ENCODE data around the gene OASL. TPM values are rescaled to one million over a fixed set of nuclear protein-coding genes. Genes with fewer than 3 reads are reported as not detected.

The OASL gene
- total and polyA plus RNA-seq, 10 of the 15 experiments (the other 5 are each of a cell fraction or from before 2014, with no cell fraction given), result 2.3 to 9.1 (median 2.7) TPM

DNA sequence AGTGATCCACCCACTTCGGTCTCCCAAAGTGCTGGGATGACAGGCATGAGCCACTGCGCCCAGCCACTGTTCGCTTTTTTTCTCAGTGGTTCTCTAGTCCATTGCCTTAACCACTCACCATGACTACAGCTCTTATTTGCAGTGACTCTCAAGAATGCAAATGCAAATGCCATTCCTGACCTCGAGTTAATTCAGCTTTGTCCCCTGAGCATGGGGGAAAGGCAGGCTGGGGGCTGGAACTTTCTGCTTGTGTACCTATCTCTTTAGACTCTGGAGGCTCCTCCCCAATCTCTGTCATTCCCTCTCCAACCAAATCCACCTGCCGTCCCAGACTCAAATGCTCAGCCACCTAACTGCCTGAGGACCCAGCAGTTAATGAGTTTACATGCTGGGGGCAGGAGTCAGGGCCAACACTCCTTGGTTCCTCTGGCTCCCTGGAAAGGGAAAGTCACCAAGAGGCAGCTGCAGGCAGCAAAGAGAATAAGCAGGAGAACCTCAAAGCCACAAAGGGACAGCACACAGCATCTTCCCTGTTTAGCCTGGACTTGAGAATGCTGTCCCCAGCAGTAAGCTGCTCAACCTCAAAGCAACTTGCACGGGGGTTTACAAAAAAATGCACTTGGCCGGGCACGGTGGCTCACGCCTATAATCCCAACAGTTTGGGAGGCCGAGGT is 66.0 kb downstream of the OASL start:
- Histone ChIP-seq H2AFZ (ENCODE audit: control insufficient read depth, low read depth, low read length) (no peak overlapping the region), H3K27me3 (replicated peaks in 1 of 2; ENCODE audit: control insufficient read depth in 2 of 2, insufficient read depth in 2 of 2, low read length in 1 of 2) (no peaks in the 10 kb centered on the region), H3K9me3 (replicated peaks; ENCODE audit: control insufficient read depth, insufficient read depth, low read length) (no peaks in the 10 kb centered on the region), H3K9ac (ENCODE audit: control insufficient read depth, insufficient read depth, low read length) (no peak overlapping the region), H3K4me3 (no peak overlapping the region), H3K4me2 (ENCODE audit: control insufficient read depth, insufficient read depth) (no peak overlapping the region), H3K36me3 (ENCODE audit: control insufficient read depth in 2 of 2, insufficient read depth in 2 of 2, low read length in 1 of 2) (no peaks in the 10 kb centered on the region), H3K27ac (ENCODE audit: control insufficient read depth, insufficient read depth) (no peak overlapping the region), H3K79me2 (ENCODE audit: control insufficient read depth, insufficient read depth, low read length) (no peaks in the 10 kb centered on the region), H4K20me1 (ENCODE audit: control insufficient read depth, insufficient read depth) (no peaks in the 10 kb centered on the region), H3K4me1 (ENCODE audit: control insufficient read depth, insufficient read depth, low read length) (no peaks in the 10 kb centered on the region)
- 49% methylated on average over 10 of the region's 10 CpGs for WGBS (ENCODE audit: insufficient coverage, insufficient replicate concordance, low lambda C conversion rate, missing lambda C conversion rate)
- ChIA-PET RAD21 (ENCODE audit: unreplicated experiment) (interaction anchor here (1.1 to 2.7 kb wide), 8 partner anchors 29 to 391 kb away, joined by 3 to 53 read pairs (median 14); partner anchors contain the start of gene POP5), POLR2A (interaction anchor here (0.6 to 1.2 kb wide), 3 partner anchors 34 to 259 kb away, joined by 3 to 5 read pairs (median 3); no protein-coding TSS in a partner anchor), SMC1A (ENCODE audit: uncharacterized antibody, unreplicated experiment) (interaction anchor here (1.1 to 5.2 kb wide), 19 partner anchors 34 to 391 kb away, joined by 3 to 67 read pairs (median 9); partner anchors contain the start of genes ACADS, MLEC and POP5), CTCF (interaction anchor here (0.7 to 4.0 kb wide), 29 partner anchors 11 to 391 kb away, joined by 3 to 73 read pairs (median 10); partner anchors contain the start of genes ACADS and POP5)
- ATAC-seq (no peak), DNase-seq (ENCODE audit: low read depth, low spot score) (no peak), FAIRE-seq (no peak)
- TF ChIP-seq HCFC1 (IDR thresholded peaks at IDR 0.05; ENCODE audit: low read length) (no peak), BCL11A (IDR thresholded peaks at IDR 0.05; ENCODE audit: low read depth, low read length) (no peak), YY1 (IDR thresholded peaks at IDR 0.05; ENCODE audit: low read depth, low read length) (no peak), JUND (IDR thresholded peaks at IDR 0.05; ENCODE audit: low read depth, low read length) (no peak), MEF2B (IDR thresholded peaks at IDR 0.05; ENCODE audit: partially characterized antibody, poor library complexity, severe bottlenecking) (no peak), EED (IDR thresholded peaks at IDR 0.05; ENCODE audit: low read depth) (no peak)
- no TSS peak for BruUV-seq (replicated peaks)
- intact Hi-C loops (cut with micrococcal nuclease; ENCODE audit: unreplicated experiment), result loop anchor here (5.0 kb wide), 2 partner anchors 261 to 346 kb away; partner anchors contain the start of gene UNC119B
- in situ Hi-C loops (cut with MboI), result loop anchor here (5.0 kb wide), 1 partner anchor 326 kb away; no protein-coding TSS in a partner anchor

Measured in GM12878 (cell line).